ENCODE results near the gene UMODL1. TPM values are rescaled to one million over a fixed set of nuclear protein-coding genes. Genes with fewer than 3 reads are reported as not detected.

Gene UMODL1
- total and polyA plus RNA-seq, 10 of the 15 experiments (the other 5 are each of a cell fraction or from before 2014, with no cell fraction given), result 0.01 to 0.11 (median 0.03) TPM; not detected in 5

GRCh38 chr21:42190486-42190863 lies 119.4 kb downstream of the UMODL1 start:
- Histone ChIP-seq H3K27me3 (replicated peaks in 1 of 2; ENCODE audit: control insufficient read depth in 2 of 2, insufficient read depth in 2 of 2, low read length in 1 of 2) (no peaks in the 10 kb centered on the region), H3K4me2 (ENCODE audit: control insufficient read depth, insufficient read depth) (no peak overlapping the region), H3K36me3 (ENCODE audit: control insufficient read depth in 2 of 2, insufficient read depth in 2 of 2, low read length in 1 of 2) (no peaks in the 10 kb centered on the region), H3K4me3 (no peak overlapping the region), H3K9ac (ENCODE audit: control insufficient read depth, insufficient read depth, low read length) (no peak overlapping the region), H3K79me2 (ENCODE audit: control insufficient read depth, insufficient read depth, low read length) (no peaks in the 10 kb centered on the region), H2AFZ (ENCODE audit: control insufficient read depth, low read depth, low read length) (no peak overlapping the region), H4K20me1 (ENCODE audit: control insufficient read depth, insufficient read depth) (no peaks in the 10 kb centered on the region; the same call in 1 of the 2 replicates), H3K4me1 (ENCODE audit: control insufficient read depth, insufficient read depth, low read length) (peaks cover 19% of the 10 kb centered on the region), H3K27ac (ENCODE audit: control insufficient read depth, insufficient read depth) (no peak overlapping the region), H3K9me3 (replicated peaks; ENCODE audit: control insufficient read depth, insufficient read depth, low read length) (no peaks in the 10 kb centered on the region; the same call in 1 of the 3 replicates)
- BruUV-seq (replicated peaks), result no TSS peak
- ChIA-PET RAD21 (ENCODE audit: unreplicated experiment) (interaction anchor here (0.9 to 1.1 kb wide), 4 partner anchors 26 to 38 kb away, joined by 3 to 5 read pairs (median 4); no protein-coding TSS in a partner anchor), CTCF (interaction anchor here (1.3 to 1.6 kb wide), 4 partner anchors 9 to 69 kb away, joined by 5 to 6 read pairs (median 6); no protein-coding TSS in a partner anchor), POLR2A (interaction anchor here (0.5 to 0.9 kb wide), 4 partner anchors 11 to 524 kb away, joined by 3 to 7 read pairs (median 4); no protein-coding TSS in a partner anchor), SMC1A (ENCODE audit: uncharacterized antibody, unreplicated experiment) (interaction anchor here (1.1 to 1.4 kb wide), 2 partner anchors 11 to 35 kb away, joined by 3 read pairs; no protein-coding TSS in a partner anchor)
- DNase-seq (ENCODE audit: low read depth, low spot score) (no peak), FAIRE-seq (no peak), ATAC-seq (no peak)
- in situ Hi-C loops (cut with MboI) (no loop called here), intact Hi-C loops (cut with micrococcal nuclease; ENCODE audit: unreplicated experiment) (no loop called here)
- 91% methylated on average over 8 of the region's 8 CpGs for WGBS (ENCODE audit: insufficient coverage, insufficient replicate concordance, low lambda C conversion rate, missing lambda C conversion rate)
- no peak for TF ChIP-seq BCLAF1 (IDR thresholded peaks at IDR 0.05)

GRCh38 chr21:42191064-42191463 lies 119.9 kb downstream of the UMODL1 start:
- intact Hi-C loops (cut with micrococcal nuclease; ENCODE audit: unreplicated experiment) (no loop called here), in situ Hi-C loops (cut with MboI) (no loop called here)
- POLR2A ChIA-PET, result interaction anchor here (0.5 to 1.6 kb wide), 6 partner anchors 10 to 524 kb away, joined by 3 to 7 read pairs (median 4); no protein-coding TSS in a partner anchor
- Histone ChIP-seq H3K36me3 (ENCODE audit: control insufficient read depth in 2 of 2, insufficient read depth in 2 of 2, low read length in 1 of 2) (no peaks in the 10 kb centered on the region), H3K9ac (ENCODE audit: control insufficient read depth, insufficient read depth, low read length) (no peak overlapping the region), H3K27me3 (replicated peaks in 1 of 2; ENCODE audit: control insufficient read depth in 2 of 2, insufficient read depth in 2 of 2, low read length in 1 of 2) (no peaks in the 10 kb centered on the region), H3K4me3 (no peak overlapping the region), H3K27ac (ENCODE audit: control insufficient read depth, insufficient read depth) (no peak overlapping the region), H3K79me2 (ENCODE audit: control insufficient read depth, insufficient read depth, low read length) (no peaks in the 10 kb centered on the region), H3K4me2 (ENCODE audit: control insufficient read depth, insufficient read depth) (no peak overlapping the region), H2AFZ (ENCODE audit: control insufficient read depth, low read depth, low read length) (no peak overlapping the region), H3K9me3 (replicated peaks; ENCODE audit: control insufficient read depth, insufficient read depth, low read length) (no peaks in the 10 kb centered on the region; the same call in 1 of the 3 replicates), H4K20me1 (ENCODE audit: control insufficient read depth, insufficient read depth) (no peaks in the 10 kb centered on the region; the same call in 1 of the 2 replicates), H3K4me1 (ENCODE audit: control insufficient read depth, insufficient read depth, low read length) (peaks cover 19% of the 10 kb centered on the region)
- 78% methylated on average over 5 of the region's 5 CpGs for WGBS (ENCODE audit: insufficient coverage, insufficient replicate concordance, low lambda C conversion rate, missing lambda C conversion rate)
- FAIRE-seq (no peak), ATAC-seq (no peak), DNase-seq (ENCODE audit: low read depth, low spot score) (no peak)
- RAD21 ChIA-PET (ENCODE audit: unreplicated experiment), result interaction anchor here (1.1 to 1.2 kb wide), 2 partner anchors 29 to 78 kb away, joined by 3 to 4 read pairs; no protein-coding TSS in a partner anchor
- BruUV-seq (replicated peaks), result no TSS peak
- SMC1A ChIA-PET (ENCODE audit: uncharacterized antibody, unreplicated experiment), result interaction anchor here (1.1 to 1.7 kb wide), 2 partner anchors 27 to 34 kb away, joined by 3 to 7 read pairs; no protein-coding TSS in a partner anchor
- CTCF ChIA-PET, result interaction anchor here (0.9 to 1.6 kb wide), 4 partner anchors 29 to 68 kb away, joined by 3 to 6 read pairs (median 5); no protein-coding TSS in a partner anchor
- no peak for TF ChIP-seq SMAD5 (IDR thresholded peaks at IDR 0.05; ENCODE audit: low read depth)
- TF ChIP-seq ETV6 (conservative IDR thresholded peaks at IDR 0.05 in 1 of 2, IDR thresholded peaks at IDR 0.05 in 1 of 2; ENCODE audit: borderline replicate concordance in 1 of 2, low read depth in 1 of 2), result no peak
- TF ChIP-seq ASH2L (IDR thresholded peaks at IDR 0.05; ENCODE audit: borderline replicate concordance, low read depth), result no peak
- TF ChIP-seq RAD21 (IDR thresholded peaks at IDR 0.05; ENCODE audit: insufficient read depth, low read depth, low read length), result no peak
- no peak for TF ChIP-seq CBFB (IDR thresholded peaks at IDR 0.05; ENCODE audit: low read depth)
- no peak for TF ChIP-seq PBX3 (IDR thresholded peaks at IDR 0.05; ENCODE audit: insufficient replicate concordance, low read depth, low read length)

Measured in GM12878 (cell line).